PC-9 (cell line): ENCODE measurements around the gene IGLL5. TPM values are rescaled to one million over a fixed set of nuclear protein-coding genes. Genes with fewer than 3 reads are reported as not detected.

Experiments used
- BruUV-seq: library from RNA; stranded (reverse); fragments of 400-500 nt; replicated peaks from 2 replicates; lab custom pipeline; 2021; lab: Mats Ljungman, UMichigan
- CTCF ChIA-PET: fragments of 300-600 bp; sonication (Branson Sonifier 250); formaldehyde crosslinking; loops from one replicate; lab custom pipeline; 2022; ENCODE audit warnings: antibody characterized with exemption; lab: Charles Lee
- POLR2A ChIA-PET: fragments of 300-600 bp; sonication (Branson Sonifier 250); formaldehyde crosslinking; loops from one replicate; lab custom pipeline; 2022; ENCODE audit warnings: antibody characterized with exemption; ENCODE audit not compliant: unreplicated experiment; lab: Charles Lee
- DNase-seq, 2 experiments: peaks; one replicate each; pipeline versions ENCODE4 v3.0.0 to v3.0.0-alpha.2; 2015 to 2022; ENCODE audit warnings: mixed read lengths in 1 of 2
- H2AFZ ChIP-seq: fragments of 200-600 bp; sonication (generic); 2 replicates; pipeline ENCODE4 v1.8.1; 2017; ENCODE audit warnings: antibody characterized with exemption
- H3F3A ChIP-seq: fragments of 200-600 bp; sonication (generic); 2 replicates; pipeline ENCODE4 v1.8.1; 2017; ENCODE audit warnings: antibody characterized with exemption, mild to moderate bottlenecking, low read depth; ENCODE audit not compliant: insufficient read depth
- H3K27ac ChIP-seq: fragments of 200-600 bp; sonication (generic); 2 replicates; pipeline ENCODE4 v1.6.1; 2016; ENCODE audit warnings: mixed run types
- H3K27me3 ChIP-seq: fragments of 200-600 bp; sonication (generic); 2 replicates; pipeline ENCODE4 v1.6.1; 2016; ENCODE audit warnings: low read depth, mixed run types; ENCODE audit not compliant: insufficient read depth
- H3K36me3 ChIP-seq: fragments of 200-600 bp; sonication (generic); 2 replicates; pipeline ENCODE4 v1.6.1; 2016; ENCODE audit warnings: low read depth, mixed run types
- H3K4me1 ChIP-seq: fragments of 200-600 bp; sonication (generic); replicated peaks from 2 replicates; pipeline ENCODE4 v1.6.1; 2016; ENCODE audit warnings: mixed run types; ENCODE audit not compliant: insufficient read depth
- H3K4me2 ChIP-seq: fragments of 200-600 bp; sonication (generic); 2 replicates; pipeline ENCODE4 v1.6.1; 2017; ENCODE audit warnings: mixed run types
- H3K4me3 ChIP-seq: fragments of 200-600 bp; sonication (generic); 2 replicates; pipeline ENCODE4 v1.6.1; 2016; ENCODE audit warnings: mixed run types
- H3K79me2 ChIP-seq: fragments of 200-600 bp; sonication (generic); 2 replicates; pipeline ENCODE4 v1.6.1; 2017; ENCODE audit warnings: low read depth, mixed run types
- H3K9me2 ChIP-seq: fragments of 200-600 bp; sonication (generic); 2 replicates; pipeline ENCODE4 v1.8.1; 2017; ENCODE audit warnings: mild to moderate bottlenecking; ENCODE audit not compliant: insufficient read depth
- H3K9me3 ChIP-seq: fragments of 200-600 bp; sonication (generic); 2 replicates; pipeline ENCODE4 v1.8.1; 2016; ENCODE audit warnings: low read depth; ENCODE audit not compliant: insufficient read depth
- H4K20me1 ChIP-seq: fragments of 200-600 bp; sonication (generic); 2 replicates; pipeline ENCODE4 v1.8.1; 2017; ENCODE audit not compliant: insufficient read depth
- CTCF ChIP-seq: fragments of 200-600 bp; sonication (generic); conservative IDR thresholded peaks from 2 replicates; pipeline ENCODE4 v1.6.1; 2017; ENCODE audit warnings: mixed run types, antibody characterized with exemption, mild to moderate bottlenecking, moderate library complexity
- EZH2 ChIP-seq: fragments of 200-600 bp; sonication (generic); IDR thresholded peaks from 2 replicates; pipeline ENCODE4 v1.8.0; 2017; ENCODE audit warnings: antibody characterized with exemption, low read depth
- intact Hi-C: fragments of 100-400 bp; cut with micrococcal nuclease; formaldehyde crosslinking; loops from one replicate; pipeline ENCODE4 v1.10.0; 2022; ENCODE audit not compliant: unreplicated experiment
- total RNA-seq: library from RNA; stranded (reverse); gene quantifications from 2 replicates; pipeline ENCODE4 v1.2.3, GENCODE V29; 2021

The IGLL5 gene
- total RNA-seq, 1 experiment from 2014 or later: not detected

- Histone ChIP-seq H3K79me2 (no peaks in the 10 kb centered on the region), H3K4me2 (no peak overlapping the region), H3K4me3 (no peak overlapping the region), H4K20me1 (peaks cover 2% of the 10 kb centered on the region; the same call in 1 of the 2 replicates), H2AFZ (no peak overlapping the region), H3K27ac (no peak overlapping the region), H3K4me1 (no peaks in the 10 kb centered on the region), H3K9me2 (no peaks in the 10 kb centered on the region), H3K9me3 (no peaks in the 10 kb centered on the region), H3K27me3 (peaks cover 34% of the 10 kb centered on the region), H3K36me3 (no peaks in the 10 kb centered on the region), H3F3A (no peaks in the 10 kb centered on the region)
- TF ChIP-seq EZH2 (no peak), CTCF (no peak)
- intact Hi-C loops: no loop called here
- no TSS peak for BruUV-seq
- ChIA-PET POLR2A (no interaction called here), CTCF (no interaction called here)
- DNase-seq: no peak
These were observed 46.8 kb upstream of the IGLL5 start for GRCh38 chr22:22840780-22841179.

- Histone ChIP-seq H3K27ac (no peak overlapping the region), H3K4me1 (no peaks in the 10 kb centered on the region), H2AFZ (no peak overlapping the region), H3K9me2 (no peaks in the 10 kb centered on the region), H4K20me1 (peaks cover 7% of the 10 kb centered on the region; the same call in 1 of the 2 replicates), H3F3A (no peaks in the 10 kb centered on the region), H3K9me3 (no peaks in the 10 kb centered on the region), H3K36me3 (no peaks in the 10 kb centered on the region), H3K4me3 (no peak overlapping the region), H3K79me2 (no peaks in the 10 kb centered on the region), H3K4me2 (no peak overlapping the region), H3K27me3 (peaks cover 29% of the 10 kb centered on the region)
- POLR2A ChIA-PET: no interaction called here
- no peak for DNase-seq
- BruUV-seq: no TSS peak
- TF ChIP-seq EZH2: no peak
- no peak for TF ChIP-seq CTCF
- CTCF ChIA-PET: no interaction called here
- intact Hi-C loops: no loop called here
These were observed 46.0 kb upstream of the IGLL5 start for GRCh38 chr22:22841598-22841997.

GRCh38 chr22:22842085-22842484 is 45.5 kb upstream of the IGLL5 start:
- H3K9me3 ChIP-seq: no peaks in the 10 kb centered on the region
- BruUV-seq: no TSS peak
- TF ChIP-seq CTCF (no peak), EZH2 (no peak)
- H3K79me2 ChIP-seq: no peaks in the 10 kb centered on the region
- H3F3A ChIP-seq: no peaks in the 10 kb centered on the region
- 0 out of 2 replicates have a peak, but pooled peaks cover 7% of the 10 kb centered on the region for H4K20me1 ChIP-seq
- no peaks in the 10 kb centered on the region for H3K36me3 ChIP-seq
- POLR2A ChIA-PET: no interaction called here
- no peaks in the 10 kb centered on the region for H3K9me2 ChIP-seq
- H3K27me3 ChIP-seq: peaks cover 26% of the 10 kb centered on the region
- no peak overlapping the region for H3K4me2 ChIP-seq
- CTCF ChIA-PET: no interaction called here
- H3K4me1 ChIP-seq: no peaks in the 10 kb centered on the region
- no peak overlapping the region for H3K27ac ChIP-seq
- intact Hi-C loops: no loop called here
- H2AFZ ChIP-seq: no peak overlapping the region
- no peak overlapping the region for H3K4me3 ChIP-seq
- DNase-seq: no peak
